Measurements from ENCODE around the gene PLK5.
"Not testable (repeated sequence)": the region's sequence is repeated elsewhere in the genome, so short reads cannot be mapped to it uniquely, and the experiment has no call there.

PLK5 gene

GRCh38 chr19:1509602-1510441, 14.1 kb upstream of the PLK5 start:
- no peak for DNase-seq

- DNase-seq: no peak
Measured at GRCh38 chr19:1510442-1510806, 13.5 kb upstream of the PLK5 start.

GRCh38 chr19:1510807-1511206, 13.1 kb upstream of the PLK5 start:
- DNase-seq: no peak

- DNase-seq: no peak
Measured at GRCh38 chr19:1511318-1512317, 12.3 kb upstream of the PLK5 start.

- peak; percentile 85 for DNase-seq
Measured at GRCh38 chr19:1512671-1513498, 11.0 kb upstream of the PLK5 start, which contains the start of gene ADAMTSL5. Gene ADAMTSL5 (minus strand): TSS chr19:1513019. CDS start chr19:1510943, 2,076 bp downstream.

GRCh38 chr19:1513499-1514294, 10.2 kb upstream of the PLK5 start:
- peak; percentile 78 for DNase-seq

- no peak for DNase-seq
Measured at GRCh38 chr19:1514295-1514661, 9.6 kb upstream of the PLK5 start.

- no peak for DNase-seq
Measured at GRCh38 chr19:1514986-1515721, 8.7 kb upstream of the PLK5 start.

GRCh38 chr19:1516395-1516753, 7.5 kb upstream of the PLK5 start:
- no peak for DNase-seq

- no peak for DNase-seq
Measured at GRCh38 chr19:1518471-1518870, 5.4 kb upstream of the PLK5 start.

- DNase-seq: not testable (repeated sequence)
Measured at GRCh38 chr19:1519802-1520201, 4.1 kb upstream of the PLK5 start.

GRCh38 chr19:1520203-1520780, 3.6 kb upstream of the PLK5 start:
- no peak for DNase-seq

GRCh38 chr19:1521636-1522035, 2.2 kb upstream of the PLK5 start:
- DNase-seq: no peak

- no peak for DNase-seq
Measured at GRCh38 chr19:1522061-1522460, 1.8 kb upstream of the PLK5 start.

GRCh38 chr19:1522838-1523237, 1.0 kb upstream of the PLK5 start:
- no peak for DNase-seq

- no peak for DNase-seq
Measured at GRCh38 chr19:1524287-1524971, 552 bp downstream of the PLK5 start.

GRCh38 chr19:1524972-1525325, 1.1 kb downstream of the PLK5 start:
- peak; percentile 6 for DNase-seq

GRCh38 chr19:1525343-1525742, 1.5 kb downstream of the PLK5 start:
- DNase-seq: peak; percentile 1

- no peak for DNase-seq
Measured at GRCh38 chr19:1526066-1526778, 2.3 kb downstream of the PLK5 start.
